ENCODE measurements around the gene OPRL1.

Gene OPRL1

GRCh38 chr20:64142590-64142989 is 62.7 kb downstream of the OPRL1 start:
- Histone ChIP-seq H3K27ac (ENCODE audit: low read length) (no peak overlapping the region), H3K36me3 (ENCODE audit: insufficient read depth, low read depth, low read length) (no peaks in the 10 kb centered on the region), H3K4me1 (ENCODE audit: insufficient read depth, low read length) (peaks cover 2% of the 10 kb centered on the region; the same call in 1 of the 2 replicates), H3K9me3 (ENCODE audit: insufficient read depth, low read depth, low read length) (peaks cover 23% of the 10 kb centered on the region), H3K4me3 (ENCODE audit: low read length) (no peak overlapping the region), H3K9ac (ENCODE audit: low read depth, low read length) (no peak overlapping the region), H3K27me3 (ENCODE audit: insufficient read depth, low read length) (no peaks in the 10 kb centered on the region)

- no peaks in the 10 kb centered on the region for H3K27me3 ChIP-seq (ENCODE audit: insufficient read depth, low read length)
- H3K4me1 ChIP-seq (ENCODE audit: insufficient read depth, low read length) = peaks cover 2% of the 10 kb centered on the region; the same call in 1 of the 2 replicates
- H3K9ac ChIP-seq (ENCODE audit: low read depth, low read length) = no peak overlapping the region
- peaks cover 23% of the 10 kb centered on the region for H3K9me3 ChIP-seq (ENCODE audit: insufficient read depth, low read depth, low read length)
- H3K27ac ChIP-seq (ENCODE audit: low read length) = no peak overlapping the region
- H3K4me3 ChIP-seq (ENCODE audit: low read length) = no peak overlapping the region
- no peaks in the 10 kb centered on the region for H3K36me3 ChIP-seq (ENCODE audit: insufficient read depth, low read depth, low read length)
These were observed 63.3 kb downstream of the OPRL1 start for GRCh38 chr20:64143018-64143801.

GRCh38 chr20:64144144-64144912 is 64.4 kb downstream of the OPRL1 start:
- Histone ChIP-seq H3K36me3 (ENCODE audit: insufficient read depth, low read depth, low read length) (no peaks in the 10 kb centered on the region), H3K27ac (ENCODE audit: low read length) (no peak overlapping the region), H3K9me3 (ENCODE audit: insufficient read depth, low read depth, low read length) (peaks cover 23% of the 10 kb centered on the region), H3K27me3 (ENCODE audit: insufficient read depth, low read length) (no peaks in the 10 kb centered on the region), H3K4me3 (ENCODE audit: low read length) (no peak overlapping the region), H3K4me1 (ENCODE audit: insufficient read depth, low read length) (peaks cover 2% of the 10 kb centered on the region; the same call in 1 of the 2 replicates), H3K9ac (ENCODE audit: low read depth, low read length) (no peak overlapping the region)

GRCh38 chr20:64145458-64146300 is 65.8 kb downstream of the OPRL1 start:
- Histone ChIP-seq H3K9me3 (ENCODE audit: insufficient read depth, low read depth, low read length) (peaks cover 23% of the 10 kb centered on the region), H3K4me1 (ENCODE audit: insufficient read depth, low read length) (no peaks in the 10 kb centered on the region), H3K4me3 (ENCODE audit: low read length) (no peak overlapping the region), H3K36me3 (ENCODE audit: insufficient read depth, low read depth, low read length) (no peaks in the 10 kb centered on the region), H3K27ac (ENCODE audit: low read length) (no peak overlapping the region), H3K9ac (ENCODE audit: low read depth, low read length) (no peak overlapping the region), H3K27me3 (ENCODE audit: insufficient read depth, low read length) (no peaks in the 10 kb centered on the region)

- Histone ChIP-seq H3K4me3 (ENCODE audit: low read length) (no peak overlapping the region), H3K9ac (ENCODE audit: low read depth, low read length) (no peak overlapping the region), H3K36me3 (ENCODE audit: insufficient read depth, low read depth, low read length) (no peaks in the 10 kb centered on the region), H3K4me1 (ENCODE audit: insufficient read depth, low read length) (peaks cover 4% of the 10 kb centered on the region), H3K27ac (ENCODE audit: low read length) (no peak overlapping the region), H3K9me3 (ENCODE audit: insufficient read depth, low read depth, low read length) (peaks cover 23% of the 10 kb centered on the region), H3K27me3 (ENCODE audit: insufficient read depth, low read length) (no peaks in the 10 kb centered on the region)
These were observed 66.5 kb downstream of the OPRL1 start for GRCh38 chr20:64146301-64146935.

GRCh38 chr20:64146936-64147477 is 67.1 kb downstream of the OPRL1 start:
- H3K4me3 ChIP-seq (ENCODE audit: low read length) = no peak overlapping the region
- peaks cover 23% of the 10 kb centered on the region for H3K9me3 ChIP-seq (ENCODE audit: insufficient read depth, low read depth, low read length)
- H3K27me3 ChIP-seq (ENCODE audit: insufficient read depth, low read length) = no peaks in the 10 kb centered on the region
- no peak overlapping the region for H3K27ac ChIP-seq (ENCODE audit: low read length)
- H3K36me3 ChIP-seq (ENCODE audit: insufficient read depth, low read depth, low read length) = no peaks in the 10 kb centered on the region
- H3K4me1 ChIP-seq (ENCODE audit: insufficient read depth, low read length) = peaks cover 10% of the 10 kb centered on the region
- no peak overlapping the region for H3K9ac ChIP-seq (ENCODE audit: low read depth, low read length)

- H3K4me3 ChIP-seq (ENCODE audit: low read length) = no peak overlapping the region
- no peaks in the 10 kb centered on the region for H3K27me3 ChIP-seq (ENCODE audit: insufficient read depth, low read length)
- H3K36me3 ChIP-seq (ENCODE audit: insufficient read depth, low read depth, low read length) = no peaks in the 10 kb centered on the region
- H3K9me3 ChIP-seq (ENCODE audit: insufficient read depth, low read depth, low read length) = peaks cover 23% of the 10 kb centered on the region
- peaks cover 13% of the 10 kb centered on the region for H3K4me1 ChIP-seq (ENCODE audit: insufficient read depth, low read length)
- H3K9ac ChIP-seq (ENCODE audit: low read depth, low read length) = no peak overlapping the region
- no peak overlapping the region for H3K27ac ChIP-seq (ENCODE audit: low read length)
These were observed 68.7 kb downstream of the OPRL1 start for GRCh38 chr20:64148581-64148980.

- Histone ChIP-seq H3K9me3 (ENCODE audit: insufficient read depth, low read depth, low read length) (peaks cover 18% of the 10 kb centered on the region), H3K27ac (ENCODE audit: low read length) (no peak overlapping the region), H3K4me1 (ENCODE audit: insufficient read depth, low read length) (peaks cover 13% of the 10 kb centered on the region), H3K27me3 (ENCODE audit: insufficient read depth, low read length) (no peaks in the 10 kb centered on the region), H3K4me3 (ENCODE audit: low read length) (no peak overlapping the region), H3K36me3 (ENCODE audit: insufficient read depth, low read depth, low read length) (no peaks in the 10 kb centered on the region), H3K9ac (ENCODE audit: low read depth, low read length) (no peak overlapping the region)
These were observed 69.3 kb downstream of the OPRL1 start for GRCh38 chr20:64149141-64149540.

GRCh38 chr20:64149809-64150560 is 70.1 kb downstream of the OPRL1 start:
- Histone ChIP-seq H3K9ac (ENCODE audit: low read depth, low read length) (no peak overlapping the region), H3K4me3 (ENCODE audit: low read length) (no peak overlapping the region), H3K27me3 (ENCODE audit: insufficient read depth, low read length) (no peaks in the 10 kb centered on the region), H3K9me3 (ENCODE audit: insufficient read depth, low read depth, low read length) (peaks cover 9% of the 10 kb centered on the region), H3K27ac (ENCODE audit: low read length) (no peak overlapping the region), H3K4me1 (ENCODE audit: insufficient read depth, low read length) (peaks cover 13% of the 10 kb centered on the region), H3K36me3 (ENCODE audit: insufficient read depth, low read depth, low read length) (no peaks in the 10 kb centered on the region)
